Coronary artery (tissue), 2 donors: ENCODE data around the gene WDR54.
"Not testable (repeated sequence)": the region's sequence is repeated elsewhere in the genome, so short reads cannot be mapped to it uniquely, and the experiment has no call there.

ENCODE experiments used
- DNase-seq: peaks from one replicate; pipeline ENCODE4 v3.0.0-alpha.2; 2017; ENCODE audit warnings: low spot score
- H3K27ac ChIP-seq, 2 donors: fragments of 200-600 bp; sonication (generic); one replicate each; pipeline ENCODE4 v1.5.1; 2016 to 2019
- H3K4me3 ChIP-seq: fragments of 200-600 bp; sonication (generic); 2 replicates; pipeline ENCODE4 v1.5.1; 2016; ENCODE audit warnings: mild to moderate bottlenecking, moderate library complexity
- CTCF ChIP-seq: fragments of 200-600 bp; sonication (generic); IDR thresholded peaks from one replicate; pipeline ENCODE4 v1.5.1; 2019; ENCODE audit warnings: antibody characterized with exemption

The WDR54 gene

DNA sequence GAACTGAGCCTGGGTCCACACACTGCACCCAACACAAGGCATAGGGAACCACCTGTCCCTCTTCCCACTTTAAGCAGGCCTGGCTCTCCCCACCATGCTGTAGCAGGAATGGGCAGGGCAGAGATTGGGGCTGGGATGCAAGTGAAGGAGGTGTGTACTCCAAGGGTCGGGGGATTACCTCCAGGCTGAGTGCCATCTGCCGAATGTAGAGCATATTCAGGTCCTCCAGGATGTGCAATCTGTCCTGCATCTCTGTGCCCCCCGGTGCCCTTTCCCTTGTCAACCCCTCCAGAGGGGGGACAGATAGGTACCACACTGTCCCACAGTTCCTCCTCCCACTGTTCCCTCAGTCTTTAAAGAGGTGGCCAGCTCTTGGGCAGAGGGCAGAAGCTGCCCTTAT lies 17.8 kb downstream of the WDR54 start:
- Histone ChIP-seq H3K4me3 (peak overlapping the region; percentile 77), H3K27ac (peak overlapping the region; percentile 50 to 86)
- DNase-seq: no peak
- no peak for TF ChIP-seq CTCF

DNA sequence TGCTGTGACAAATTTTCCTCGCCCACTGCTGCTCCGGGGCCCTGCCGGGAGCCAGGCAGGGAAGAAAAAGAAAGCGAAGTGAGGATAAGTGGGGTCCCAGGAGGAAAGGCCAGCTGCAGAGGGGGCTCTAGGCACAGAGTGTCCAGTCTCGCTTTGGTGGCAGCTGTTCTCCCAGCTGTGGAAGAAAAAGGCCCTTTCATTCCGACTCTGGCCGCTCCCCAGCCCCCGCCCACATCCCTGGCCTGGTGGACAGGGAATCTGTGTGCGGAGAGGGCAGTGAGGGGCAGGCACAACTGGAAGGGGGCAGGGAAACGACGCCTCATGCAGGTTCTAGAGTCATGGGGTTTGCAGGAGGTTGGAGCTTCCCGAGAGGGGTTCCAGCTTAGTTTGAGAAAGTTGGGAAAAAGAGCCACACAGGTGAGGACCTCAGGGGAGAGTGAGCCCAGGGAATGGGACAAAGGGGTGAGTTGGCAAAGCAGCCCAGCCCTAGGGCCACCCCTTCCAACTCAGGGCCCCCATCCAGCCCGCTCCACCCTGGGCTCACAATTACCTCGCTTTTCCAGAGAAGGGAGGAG lies 18.4 kb downstream of the WDR54 start:
- no peak for TF ChIP-seq CTCF
- no peak for DNase-seq
- Histone ChIP-seq H3K27ac (peak overlapping the region; percentile 50 to 86), H3K4me3 (peak overlapping the region; percentile 77)

DNA sequence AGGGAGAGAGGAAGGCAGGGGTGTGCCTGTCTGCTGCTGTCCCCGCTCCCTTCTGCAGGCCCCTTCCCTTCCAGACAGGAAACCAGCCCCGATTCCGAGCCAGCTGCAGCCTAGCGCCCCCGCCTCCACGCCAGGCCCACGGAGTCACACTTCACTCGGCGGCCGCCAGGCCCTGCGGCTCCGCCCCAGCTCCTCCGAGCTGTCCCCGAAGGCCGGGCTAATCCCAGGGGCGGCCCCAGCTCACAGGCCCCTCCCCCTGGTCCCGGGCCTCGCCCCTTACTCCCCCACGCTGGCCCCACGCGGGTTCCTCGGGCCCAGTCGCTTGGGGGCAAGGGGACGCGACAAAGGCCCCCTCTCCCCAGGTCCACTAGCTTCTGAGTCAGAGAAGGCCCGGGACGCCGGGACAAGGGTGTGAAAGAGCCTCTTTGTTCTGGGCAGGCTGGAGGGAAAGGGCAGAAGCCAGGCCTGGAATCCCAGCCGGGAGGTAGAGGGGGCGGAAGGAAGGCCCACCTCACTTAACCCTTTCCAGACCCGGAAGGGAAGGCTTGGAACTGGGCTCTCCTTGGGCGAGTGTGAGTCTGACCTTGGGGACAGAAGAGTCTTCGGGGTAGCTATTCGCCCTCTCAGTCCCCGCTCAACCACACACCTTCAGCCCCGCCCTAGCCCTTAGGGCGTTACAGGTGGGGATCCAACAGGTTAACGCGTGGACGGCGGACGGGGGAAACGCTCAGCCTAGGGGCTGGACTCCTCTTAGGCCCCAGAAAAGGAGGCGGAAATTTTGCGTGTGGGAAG lies 19.0 kb downstream of the WDR54 start:
- TF ChIP-seq CTCF: no peak
- Histone ChIP-seq H3K27ac (peak overlapping the region; percentile 50 to 86), H3K4me3 (peak overlapping the region; percentile 77)
- peak; percentile 91 for DNase-seq

DNA sequence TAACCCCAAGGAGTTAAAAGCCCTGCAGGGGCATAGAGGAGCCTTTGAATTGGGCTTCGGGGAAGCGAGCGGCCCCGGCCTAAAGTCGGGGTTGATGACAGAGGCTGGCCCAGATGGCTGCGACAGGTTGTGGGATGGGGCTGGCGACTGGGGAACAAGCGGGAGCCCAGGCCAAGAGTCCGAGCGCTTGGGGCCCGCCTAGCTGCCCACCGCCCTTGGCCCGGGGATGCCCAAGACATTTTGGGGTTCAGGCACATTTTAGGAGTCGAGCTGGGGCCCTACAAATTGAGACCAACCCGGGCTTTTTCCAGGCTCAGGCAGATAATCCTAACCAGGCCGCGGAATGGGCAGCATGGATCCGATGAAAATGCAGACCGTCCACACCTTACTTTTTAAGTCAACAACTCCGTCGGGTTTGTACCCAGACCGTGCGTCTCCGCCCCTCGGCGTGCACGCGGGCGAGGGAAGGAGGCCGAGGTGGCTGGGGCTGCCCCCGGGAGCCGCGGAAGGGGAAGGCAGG lies 19.7 kb downstream of the WDR54 start:
- no peak for DNase-seq
- TF ChIP-seq CTCF: no peak
- peak overlapping the region; percentile 50 to 86 for H3K27ac ChIP-seq
- H3K4me3 ChIP-seq: peak overlapping the region; percentile 77

- no peak for DNase-seq
- Histone ChIP-seq H3K27ac (peak within 1 kb of the TSS; percentile 50 to 86), H3K4me3 (peak within 1 kb of the TSS; percentile 77)
- TF ChIP-seq CTCF: no peak
These were observed 20.4 kb downstream of the WDR54 start, which contains the start of gene RTKN for GRCh38 chr2:74441690-74442482. Gene RTKN (minus strand): TSS chr2:74441937. CDS start chr2:74441816, 121 bp downstream.

DNA sequence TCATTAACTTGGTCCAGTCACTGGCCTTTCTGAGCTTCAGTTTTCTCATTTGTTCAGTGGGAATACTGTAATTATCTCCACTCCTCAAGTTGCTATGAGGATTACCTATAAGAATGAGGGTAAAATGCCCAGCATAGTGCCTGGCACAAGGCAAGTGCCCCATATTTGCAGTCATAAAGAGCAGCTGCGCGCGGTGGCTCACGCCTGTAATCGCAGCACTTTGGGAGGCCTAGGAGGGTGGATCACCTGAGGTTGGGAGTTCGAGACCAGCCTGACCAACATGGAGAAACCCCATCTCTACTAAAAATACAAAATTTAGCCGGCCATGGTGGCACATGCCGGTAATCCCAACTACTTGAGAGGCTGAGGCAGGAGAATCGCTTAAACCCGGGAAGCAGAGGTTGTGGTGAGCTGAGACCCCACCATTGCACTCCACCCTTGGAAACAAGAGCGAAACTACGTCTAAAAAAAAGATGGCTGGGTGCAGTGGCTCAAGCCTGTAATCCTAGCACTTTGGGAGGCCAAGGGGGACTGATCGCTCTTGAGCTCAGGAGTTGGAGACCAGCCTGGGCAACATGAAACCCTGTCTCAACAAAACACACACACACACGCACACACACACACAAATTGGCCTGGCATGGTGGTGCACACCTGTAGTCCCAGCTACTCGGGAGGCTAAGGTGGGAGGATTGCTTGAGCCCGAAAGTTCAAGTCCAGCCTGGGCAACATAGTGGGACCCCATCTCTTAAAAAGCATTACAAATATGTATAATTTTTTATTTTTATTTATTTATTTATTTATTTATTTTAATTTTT lies 21.2 kb downstream of the WDR54 start:
- not testable (repeated sequence) for DNase-seq, H3K27ac ChIP-seq
- H3K4me3 ChIP-seq: peak overlapping the region; percentile 77
